Stimulated activated CD8-positive, alpha-beta memory T cell treated with anti-CD3 and anti-CD28 coated beads, Interleukin-12 subunit alpha, Interleukin-12 subunit beta, amount 100 ng/mL, for 1 hour (primary cell): ENCODE measurements around the gene AFDN.

Experiments
- DNase-seq: peaks from one replicate; pipeline ENCODE4 v3.0.0-alpha.2; 2020; ENCODE audit warnings: low read depth

AFDN gene

DNA sequence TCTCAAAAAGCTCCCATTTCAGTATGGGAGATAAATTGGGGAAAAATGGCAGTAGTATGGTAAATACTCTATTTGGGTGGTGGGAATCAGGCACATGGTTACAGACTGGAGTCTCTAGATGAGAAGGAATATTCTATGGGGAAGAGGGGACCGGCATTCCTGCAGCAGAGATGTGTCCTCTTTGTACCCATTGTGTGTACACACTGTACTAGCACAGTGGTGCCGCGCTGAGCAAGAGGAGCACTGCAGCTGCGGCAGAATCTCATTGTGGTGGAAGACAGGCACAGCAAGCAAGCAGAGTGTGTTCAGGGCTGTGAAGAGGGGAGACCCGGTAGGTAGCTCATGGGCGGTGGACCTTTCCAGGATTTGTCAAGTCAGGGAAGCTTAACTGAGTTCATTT, 13.0 kb downstream of the AFDN start:
- DNase-seq = no peak

DNA sequence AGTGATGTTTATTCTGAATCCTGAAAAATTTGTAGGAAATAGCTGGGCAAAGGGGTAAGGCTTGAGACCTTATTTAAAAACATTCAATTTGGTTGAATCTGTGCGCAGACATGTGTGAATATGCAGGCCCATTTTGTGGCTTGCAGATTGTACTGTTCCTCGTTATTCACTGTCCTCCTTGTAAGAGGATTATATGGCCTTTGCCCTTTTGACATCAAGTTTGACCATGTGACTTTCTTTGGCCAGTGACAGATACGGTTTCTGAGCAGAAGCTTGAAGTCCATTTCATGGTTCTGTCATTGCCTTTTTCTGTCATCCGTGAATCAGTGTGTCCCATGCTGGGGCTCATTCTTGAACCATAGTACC, 13.4 kb downstream of the AFDN start:
- no peak for DNase-seq

DNA sequence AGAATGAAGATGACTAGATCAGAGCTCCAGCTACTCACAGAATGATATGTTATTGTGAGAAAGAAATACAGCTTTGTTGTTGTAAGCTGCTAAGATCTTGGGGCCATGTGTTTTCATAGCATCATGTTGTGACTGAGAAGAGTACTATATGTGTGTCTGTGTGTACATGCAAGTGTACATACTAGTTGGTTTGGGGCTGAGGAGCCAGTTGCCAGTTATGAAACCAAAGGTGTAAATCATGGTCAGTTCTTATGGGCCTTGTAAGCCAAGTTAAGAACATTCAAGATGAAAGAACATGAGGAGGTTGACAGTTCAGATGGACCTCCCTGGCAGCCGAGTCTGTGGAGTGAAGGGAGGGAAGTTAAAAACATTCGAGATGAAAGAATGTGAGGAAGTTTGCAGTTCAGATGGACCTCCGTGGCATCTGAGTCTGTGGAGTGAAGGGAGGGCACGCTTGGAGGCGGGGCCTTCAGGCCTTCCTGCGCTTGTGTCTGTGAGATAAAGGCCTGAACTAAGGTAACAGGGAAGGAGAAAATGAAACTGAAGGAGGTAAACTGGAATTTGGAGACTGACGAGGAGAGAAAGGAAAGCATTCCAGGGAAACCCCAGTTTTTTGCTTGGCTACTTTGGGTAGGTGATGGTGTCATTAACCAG, 13.9 kb downstream of the AFDN start:
- DNase-seq = no peak

DNA sequence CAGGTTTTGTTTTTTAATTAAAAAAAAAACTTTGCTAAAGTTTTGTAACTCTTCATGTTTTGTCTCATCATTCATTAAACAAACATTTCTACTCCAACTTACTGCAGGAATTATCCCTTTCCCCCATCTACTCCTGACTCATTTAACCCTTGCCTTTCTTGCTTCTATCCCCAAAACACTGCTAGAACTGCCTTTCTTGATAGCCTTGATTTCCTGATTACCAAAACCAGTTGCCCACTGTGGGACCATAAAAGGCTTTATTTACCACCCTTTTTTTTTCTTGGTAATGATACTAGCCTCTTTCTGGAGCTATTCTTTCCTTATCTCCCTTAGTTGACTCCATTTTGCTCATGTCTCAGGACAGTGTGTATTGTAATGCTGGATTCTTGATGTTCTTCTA, 15.3 kb downstream of the AFDN start:
- no peak for DNase-seq

DNA sequence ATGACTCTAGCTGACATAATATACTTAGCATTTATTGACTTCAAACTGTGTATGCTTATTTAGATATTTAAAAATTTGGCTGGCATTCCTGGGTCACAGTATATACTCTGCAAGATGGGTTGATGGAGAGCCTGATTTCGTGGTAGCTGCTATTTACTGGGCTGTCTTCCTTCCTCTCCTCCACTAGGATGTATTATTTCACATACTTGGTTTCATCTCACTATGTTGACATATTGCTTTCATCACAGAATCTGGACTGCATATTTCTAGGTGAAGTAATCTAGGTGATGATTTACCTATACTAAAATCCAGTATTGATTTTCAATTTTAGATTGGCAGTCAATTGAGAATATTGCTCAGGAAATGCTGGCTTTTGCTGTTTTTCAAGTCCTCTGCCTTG, 15.7 kb downstream of the AFDN start:
- no peak for DNase-seq

DNA sequence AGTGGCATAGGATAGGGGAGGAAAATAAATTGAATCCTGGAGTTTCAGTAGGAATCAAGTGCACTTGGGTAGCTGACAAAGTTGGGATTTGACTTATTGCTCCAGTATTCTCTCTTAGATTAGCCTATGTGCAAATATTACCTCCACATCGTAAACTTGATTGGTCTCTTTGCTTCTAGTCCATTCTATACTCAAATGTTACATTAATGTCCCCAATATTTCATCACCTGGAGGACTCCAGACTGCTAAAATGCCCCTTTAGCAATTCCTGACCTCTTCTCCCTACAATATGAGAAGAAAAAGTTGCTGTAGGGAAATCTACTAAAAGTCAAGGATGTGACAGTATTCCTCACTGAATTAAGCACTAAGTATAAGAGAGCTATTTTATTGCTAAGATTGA, 16.3 kb downstream of the AFDN start:
- no peak for DNase-seq

DNA sequence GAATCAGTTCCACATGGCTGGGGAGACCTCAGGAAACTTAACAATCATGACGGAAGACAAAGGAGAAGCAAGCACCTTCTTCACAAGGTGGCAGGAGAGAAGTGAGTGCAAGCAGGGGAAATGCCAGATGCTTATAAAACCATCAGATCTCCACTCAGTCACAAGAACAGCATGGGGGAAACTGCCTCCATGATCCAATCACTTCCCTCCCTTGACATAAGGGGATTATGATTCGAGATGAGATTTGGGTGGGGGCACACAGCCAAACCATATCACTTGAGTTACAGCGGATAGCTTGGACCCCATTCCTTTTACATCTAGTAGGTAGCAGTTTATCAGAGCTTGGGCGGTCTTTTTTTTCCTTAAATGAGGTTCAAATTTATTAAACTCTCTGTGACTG, 19.1 kb downstream of the AFDN start:
- no peak for DNase-seq

DNA sequence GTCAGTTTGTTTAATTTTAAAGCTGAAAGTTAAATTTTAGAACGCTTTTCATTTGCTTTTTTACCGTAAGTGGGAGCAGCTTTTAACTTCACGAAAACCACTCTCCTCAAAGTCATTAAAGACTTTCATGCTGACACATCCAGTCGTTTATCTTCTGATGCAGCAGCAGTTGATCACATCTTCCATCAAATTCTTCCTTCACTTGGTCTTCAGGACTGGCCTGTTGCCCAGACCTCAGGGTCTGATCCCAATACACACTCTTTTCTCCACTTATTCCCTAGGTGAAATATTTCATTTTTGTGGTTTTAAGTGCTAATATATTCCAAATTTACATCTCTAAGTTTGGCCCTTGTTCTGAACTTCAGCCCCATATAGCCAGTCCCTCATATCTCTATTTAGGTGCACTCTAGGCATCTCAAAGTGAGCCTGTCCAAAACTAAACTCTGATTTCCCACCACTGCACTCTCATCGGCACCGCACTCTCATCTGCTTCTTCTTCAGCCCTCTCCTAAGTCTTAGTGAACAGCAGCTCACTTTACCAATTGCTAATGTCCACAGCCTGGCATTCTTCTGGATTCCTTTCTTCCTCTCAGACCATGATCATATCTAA, 20.4 kb downstream of the AFDN start:
- DNase-seq = no peak

DNA sequence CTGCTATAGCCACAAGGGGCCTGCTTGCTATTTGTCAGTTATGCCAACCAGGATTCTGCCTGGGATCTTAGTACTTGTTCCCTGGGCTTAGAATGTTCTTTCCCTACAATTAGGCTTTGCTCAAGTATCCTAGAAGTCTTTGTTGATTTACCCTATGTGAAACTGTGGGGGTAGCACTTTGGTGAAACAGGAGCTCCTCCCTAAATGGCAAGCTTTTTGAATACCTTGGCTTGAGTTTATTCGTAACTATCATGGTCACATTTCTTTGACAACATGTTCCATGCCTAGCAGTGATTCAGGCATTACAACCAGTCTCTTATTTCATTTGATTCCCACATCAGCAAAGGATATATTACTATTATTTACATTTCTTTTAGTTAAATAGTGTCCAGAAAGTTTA, 21.2 kb downstream of the AFDN start:
- no peak for DNase-seq

DNA sequence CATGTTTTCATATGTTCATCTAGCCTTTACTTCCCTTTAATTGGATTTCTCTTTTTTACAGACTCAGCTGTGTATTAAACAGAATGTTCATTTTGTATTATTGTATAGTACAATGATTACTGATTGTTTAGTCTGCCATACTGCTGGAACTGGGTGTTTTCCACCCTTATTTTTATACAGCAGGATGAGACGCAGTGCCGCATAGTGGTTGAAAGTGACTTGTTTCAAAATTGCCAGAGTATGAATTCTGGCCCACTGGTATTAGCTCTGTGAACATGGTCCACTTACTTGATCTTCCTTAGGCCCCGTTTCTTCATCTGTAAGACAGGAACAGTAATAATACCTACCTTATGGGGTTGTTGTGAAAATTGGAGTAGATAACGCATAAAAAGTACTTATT, 22.1 kb downstream of the AFDN start:
- no peak for DNase-seq

DNA sequence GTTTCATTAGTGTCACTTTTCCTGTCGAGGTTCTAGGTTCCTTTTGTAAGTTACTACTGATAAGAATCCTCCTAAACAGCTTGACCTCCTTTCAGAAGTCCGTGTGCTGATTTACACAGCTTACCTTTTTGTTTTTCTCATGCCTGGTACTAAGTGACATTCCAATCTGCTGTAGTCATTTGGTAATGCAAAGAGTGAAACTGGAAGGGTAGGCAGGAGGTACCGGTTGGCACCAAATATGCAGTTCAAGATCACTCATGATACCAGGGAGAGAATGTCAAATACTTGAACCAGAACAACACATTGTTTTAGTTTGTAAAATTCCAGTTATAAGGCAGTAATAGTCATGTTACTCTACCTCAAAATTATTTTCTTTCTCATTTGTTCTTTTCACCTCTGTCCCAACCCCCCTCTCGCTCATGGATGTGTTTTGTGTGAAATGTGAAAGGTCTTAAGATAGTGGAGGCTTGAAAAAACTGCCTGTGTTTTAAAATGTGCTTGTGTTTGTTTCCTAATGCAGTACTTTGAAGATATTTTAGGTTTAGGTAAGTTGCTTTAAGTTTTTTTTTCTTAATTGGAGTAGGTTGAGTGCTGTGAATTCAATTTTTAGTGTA, 23.2 kb downstream of the AFDN start:
- DNase-seq = no peak

DNA sequence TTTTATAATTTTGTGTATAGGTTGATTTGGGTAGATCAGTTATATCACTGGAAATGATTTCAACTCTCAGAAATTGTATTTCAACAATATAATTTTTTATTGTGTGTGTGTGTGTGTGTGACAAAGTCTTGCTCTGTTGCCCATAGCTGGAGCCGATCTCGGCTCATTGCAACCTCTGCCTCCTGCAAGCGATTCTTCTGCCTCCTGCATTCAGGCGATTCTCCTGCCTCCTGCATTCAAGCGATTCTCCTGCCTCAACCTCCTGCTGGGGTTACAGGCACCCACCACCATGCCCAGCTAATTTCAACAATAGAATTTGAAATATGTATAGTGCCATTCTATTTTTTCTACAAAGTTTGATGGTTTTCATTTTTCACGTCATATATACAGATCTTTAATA, 24.1 kb downstream of the AFDN start:
- no peak for DNase-seq

DNA sequence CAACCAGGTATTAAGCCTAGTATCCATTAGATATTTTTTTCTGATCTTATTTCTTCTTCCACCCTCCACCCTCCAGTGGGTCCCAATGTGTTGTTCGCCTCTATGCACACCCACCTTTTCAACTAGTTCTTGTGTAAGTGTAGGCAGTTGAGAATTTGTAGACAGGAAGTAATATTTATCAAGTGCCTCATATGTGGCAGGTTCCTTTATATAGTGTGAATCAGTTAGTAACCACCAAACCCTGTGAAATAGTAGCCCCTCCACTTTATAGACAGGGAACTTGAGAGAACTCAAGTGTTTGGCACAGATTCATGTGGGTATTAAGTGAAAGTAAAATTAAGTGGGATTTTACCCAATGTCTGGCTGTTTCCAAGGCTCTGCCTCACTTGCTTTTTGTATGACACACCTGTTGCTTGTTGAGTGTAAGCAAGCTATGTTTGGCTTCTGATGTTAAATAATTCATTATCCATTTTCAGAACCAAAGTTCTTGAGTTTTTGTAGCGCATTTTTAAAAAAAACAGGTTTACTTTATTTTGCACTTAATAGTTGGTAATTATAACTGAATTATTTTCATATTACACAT, 24.8 kb downstream of the AFDN start:
- DNase-seq = no peak

DNA sequence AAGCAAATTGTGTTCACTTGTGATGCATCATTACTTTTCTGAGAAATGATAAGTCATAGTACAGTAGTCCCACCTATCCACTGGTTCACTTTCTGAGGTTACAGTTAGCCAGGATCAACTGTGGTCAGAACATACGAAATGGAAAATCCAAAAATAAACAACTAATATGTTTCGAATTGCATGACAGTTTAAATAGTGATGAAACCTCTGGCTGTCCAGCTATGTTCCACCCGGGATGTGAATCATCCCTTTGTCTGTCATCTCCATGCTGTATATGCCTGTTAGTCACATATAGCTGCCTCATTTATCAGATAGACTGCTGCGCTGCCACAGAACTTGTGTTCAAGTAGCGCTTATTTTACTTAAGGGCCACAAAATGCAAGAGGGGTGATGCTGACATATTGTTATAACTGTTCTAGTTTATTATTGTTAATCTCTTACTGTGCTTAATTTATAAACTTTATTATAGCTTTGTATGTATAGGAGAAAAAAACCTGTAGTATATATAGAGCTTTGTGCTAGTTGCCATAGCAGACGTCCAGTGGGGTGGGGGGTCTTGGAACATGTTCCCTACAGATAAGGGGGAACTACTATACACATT, 29.2 kb downstream of the AFDN start:
- no peak for DNase-seq

DNA sequence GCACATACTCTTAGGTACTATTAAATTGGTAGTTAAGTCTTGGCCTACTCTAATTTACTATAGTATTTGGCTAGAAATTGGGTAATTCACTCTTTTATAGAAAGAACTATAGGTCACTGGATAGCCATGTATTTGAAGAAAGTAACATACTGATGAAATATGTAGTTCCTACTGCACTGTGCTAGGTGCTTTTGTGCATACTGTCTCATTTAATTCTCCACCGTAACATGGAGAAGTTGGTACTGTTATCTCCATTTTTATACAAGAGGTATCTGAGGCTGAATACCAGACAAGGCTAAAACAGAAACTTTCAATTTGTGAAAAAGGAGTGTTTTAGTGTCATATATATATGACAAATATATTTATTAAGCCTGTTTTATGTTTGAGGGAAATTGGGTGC, 29.8 kb downstream of the AFDN start:
- no peak for DNase-seq

DNA sequence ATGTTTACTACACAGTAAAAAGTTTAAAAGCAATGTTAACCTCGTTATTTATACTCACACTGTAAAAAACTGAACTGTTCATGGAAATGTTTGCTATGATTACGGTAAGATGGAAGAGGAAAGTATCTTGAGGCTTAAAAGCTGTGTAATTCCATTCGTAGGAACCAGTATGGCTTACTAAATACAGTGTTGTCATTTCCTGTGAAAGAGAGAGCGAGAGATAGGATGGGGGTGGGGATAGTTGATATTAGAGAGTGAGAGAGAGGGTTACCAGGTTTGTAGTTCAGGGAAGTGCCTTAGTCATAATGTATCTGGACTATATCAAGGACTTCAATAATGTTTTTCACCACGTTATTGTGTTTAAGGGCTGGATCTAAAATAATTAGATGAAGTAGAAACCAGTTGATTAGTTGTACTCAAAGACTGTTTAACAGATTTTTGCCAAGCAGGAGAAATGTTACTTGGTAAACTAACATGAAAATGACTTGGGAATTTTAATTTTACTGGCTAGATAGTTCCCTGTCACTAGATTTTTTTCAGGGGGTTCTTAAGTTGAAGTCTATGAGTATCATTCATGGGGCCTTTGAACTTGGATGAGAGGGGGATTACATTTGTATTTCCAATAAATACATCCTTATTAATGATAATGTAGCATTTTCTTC, 30.4 kb downstream of the AFDN start:
- no peak for DNase-seq

DNA sequence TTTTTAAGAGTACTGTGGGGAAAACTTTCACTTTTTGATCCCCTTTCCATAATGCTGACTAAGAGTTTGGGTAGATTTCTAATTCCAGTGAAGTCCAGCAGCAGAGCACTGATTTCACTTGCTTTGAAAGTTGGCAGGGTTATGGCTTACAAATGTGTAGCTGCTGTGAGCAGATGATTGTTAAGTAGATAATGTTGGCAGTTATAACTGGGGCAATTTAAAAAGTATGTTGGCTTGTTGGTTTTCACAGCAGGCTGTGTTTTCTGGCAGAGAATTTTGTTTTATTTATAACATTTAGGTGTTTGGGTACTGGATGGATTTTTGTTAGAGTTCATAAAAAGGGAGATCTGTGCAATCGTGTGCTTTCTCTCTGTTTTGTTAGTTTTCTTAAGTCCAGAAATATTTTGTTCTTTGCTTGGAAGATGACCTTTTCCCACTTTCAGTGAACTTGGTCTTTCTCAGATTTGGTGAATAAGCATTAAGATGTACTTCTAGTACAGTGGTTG, 31.4 kb downstream of the AFDN start:
- DNase-seq = no peak

DNA sequence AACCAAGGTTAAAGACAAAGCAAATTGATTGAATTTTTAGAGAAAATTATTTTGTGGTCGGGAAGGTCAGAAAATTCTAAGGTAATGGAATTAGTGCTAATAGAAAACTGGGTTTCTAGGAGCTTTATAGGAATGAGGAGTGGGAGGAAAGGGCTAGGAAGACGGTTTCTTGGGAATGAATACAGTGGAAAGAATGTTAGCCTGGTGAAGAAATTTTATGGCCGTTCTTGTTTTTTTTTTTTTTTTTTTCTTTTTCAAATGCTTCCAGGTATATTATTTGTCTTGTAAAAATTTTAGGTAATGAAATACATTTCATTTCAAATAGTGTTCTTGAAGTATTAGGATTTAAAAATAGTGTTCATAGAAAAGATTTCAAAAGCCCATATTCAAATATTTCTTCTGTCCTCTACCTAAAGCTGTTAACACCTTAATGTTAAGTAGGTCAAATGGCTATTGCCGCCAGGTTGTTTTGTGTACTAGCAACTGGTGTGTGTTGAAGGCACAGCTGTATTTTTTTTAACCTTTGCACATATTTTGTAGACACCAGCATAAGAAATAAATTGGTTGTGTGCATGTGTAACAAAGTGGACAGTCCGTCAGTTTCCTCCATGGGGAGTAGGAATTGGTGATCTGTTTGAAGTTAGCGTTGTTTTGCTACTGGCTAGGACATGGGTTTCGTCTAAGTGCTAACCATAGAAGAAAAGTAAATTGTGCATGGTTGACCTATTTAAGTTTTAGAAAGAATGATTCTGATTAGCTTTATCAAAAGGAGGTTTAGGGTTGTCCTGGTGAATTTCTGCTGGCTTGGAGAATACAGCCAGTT, 32.3 kb downstream of the AFDN start:
- no peak for DNase-seq

DNA sequence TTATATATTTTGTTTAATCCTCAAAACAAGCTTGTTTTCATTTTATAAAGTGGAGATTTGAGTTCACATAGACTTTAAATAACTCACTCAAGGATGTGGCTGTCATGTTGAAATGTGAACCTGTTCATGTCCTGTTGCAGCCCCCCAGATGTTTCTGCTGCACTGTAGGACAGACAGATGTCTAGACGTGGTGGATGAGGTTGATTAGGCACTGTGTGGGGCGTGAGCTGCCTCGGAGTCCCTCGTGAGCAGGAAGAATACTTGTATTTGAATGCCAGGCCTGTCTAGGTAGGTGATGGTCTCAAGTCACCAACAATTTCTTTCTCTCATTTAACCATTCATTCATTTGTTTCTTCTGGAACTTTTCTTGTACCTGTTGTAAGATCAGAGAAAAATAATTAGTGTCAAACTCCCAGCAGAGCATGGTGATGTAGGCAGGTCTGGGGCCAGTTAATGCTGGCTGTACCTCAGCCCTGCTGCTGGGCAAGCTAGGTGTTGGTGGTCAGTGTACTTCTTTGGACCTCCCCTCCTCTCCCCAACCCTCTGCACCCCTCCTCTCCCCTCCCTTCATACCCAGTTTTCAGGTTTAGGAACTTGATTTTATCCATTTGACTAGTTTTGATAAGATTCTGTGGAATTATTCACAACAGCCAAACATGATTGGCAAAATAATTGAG, 34.0 kb downstream of the AFDN start:
- DNase-seq = no peak

DNA sequence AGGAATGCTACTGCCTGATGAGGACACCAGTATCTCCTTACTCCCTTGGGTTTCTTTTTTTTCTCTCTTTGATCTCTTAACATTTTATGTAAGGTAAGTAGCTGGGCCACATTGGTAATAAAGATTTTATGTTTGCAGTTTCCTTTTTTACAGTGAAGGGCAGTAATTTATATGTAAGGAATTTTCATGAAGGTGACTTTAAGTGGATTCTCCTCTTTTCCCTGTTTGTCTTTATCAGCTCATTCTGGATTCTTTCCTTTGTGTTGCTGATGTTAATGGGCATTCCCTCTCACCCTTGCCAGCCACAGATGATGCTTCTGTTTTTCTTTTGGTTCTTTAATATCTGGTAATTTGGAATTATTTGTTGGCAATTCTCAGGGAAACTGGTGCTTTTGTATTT, 34.7 kb downstream of the AFDN start:
- no peak for DNase-seq

DNA sequence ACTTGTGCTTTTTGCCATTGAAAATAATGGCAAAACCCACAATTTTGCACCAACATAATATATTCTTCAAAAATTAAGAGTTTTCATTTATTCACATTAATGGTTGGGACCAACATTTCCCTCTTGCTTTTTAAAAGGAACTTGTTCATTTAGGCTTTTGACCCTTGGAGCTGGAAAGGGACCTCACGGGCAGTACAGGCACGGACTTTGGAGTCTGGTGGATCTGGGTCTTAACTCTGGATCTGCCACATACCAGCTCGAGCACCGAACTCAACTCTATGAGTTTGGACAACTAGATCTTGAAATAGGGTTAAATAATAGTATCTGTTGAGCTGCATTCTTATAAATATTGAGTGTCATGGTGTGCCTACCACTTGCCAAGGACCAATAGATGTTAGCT, 37.2 kb downstream of the AFDN start:
- no peak for DNase-seq
